K562 (cell line): ENCODE results near the gene DNAH8. TPM values are rescaled to one million over a fixed set of nuclear protein-coding genes. Genes with fewer than 3 reads are reported as not detected.

Source experiments
- ATAC-seq: fragments of 200-7000 bp; cut with Tn5 transposase; 3 replicates; pipeline ENCODE4 v1.9.1; 2020; ENCODE audit warnings: moderate library complexity
- BruUV-seq: library from RNA; stranded (reverse); fragments of 400-500 nt; replicated peaks from 2 replicates; lab custom pipeline; 2021; lab: Mats Ljungman, UMichigan
- CTCF ChIA-PET: fragments of 300-600 bp; formaldehyde crosslinking; extraction: SDS; loops from one replicate; lab custom pipeline; 2021; ENCODE audit warnings: low intra/inter-chr PET ratio; lab: Yijun Ruan, JAX
- POLR2A ChIA-PET: fragments of 300-600, 350-650 bp; sonication (Branson Sonifier 250); formaldehyde crosslinking; extraction: SDS; loops from one replicate; lab custom pipeline; 2021; ENCODE audit warnings: antibody characterized with exemption, inconsistent platforms; lab: Yijun Ruan, JAX
- DNase-seq, 4 experiments: peaks; one replicate each; pipeline versions ENCODE4 v3.0.0 to v3.0.0-alpha.2; 2011 to 2018; ENCODE audit warnings: low spot score in 3 of 4, mixed read lengths in 3 of 4; ENCODE audit errors: extremely low read depth in 1 of 4
- FAIRE-seq: peaks from 2 replicates; lab custom pipeline; 2011; peaks lifted over from hg19 to GRCh38; lab: Jason Lieb, UNC
- H2AFZ ChIP-seq: 2 replicates; pipeline ENCODE4 v1.6.0; 2011; ENCODE audit warnings: low read depth, low read length, control low read depth, inconsistent platforms
- H3K27ac ChIP-seq: fragments of 200-600 bp; 3 replicates; pipeline ENCODE4 v1.8.0; 2011; ENCODE audit warnings: low read depth, mild to moderate bottlenecking, control low read depth, inconsistent platforms, low read length, moderate library complexity, mixed read lengths; ENCODE audit errors: extremely low read depth
- H3K27me3 ChIP-seq, 2 experiments: fragments of 300-600 bp in 1 of 2; 2 replicates in 1 of 2; 3 replicates in 1 of 2; pipeline versions ENCODE4 v1.6.0 to v1.8.0; 2011; ENCODE audit warnings: inconsistent platforms in 2 of 2, low read length in 2 of 2, mild to moderate bottlenecking in 1 of 2, mixed read lengths in 1 of 2, moderate library complexity in 1 of 2; ENCODE audit not compliant: control insufficient read depth in 2 of 2, insufficient read depth in 2 of 2
- H3K36me3 ChIP-seq: fragments of 300-600 bp; 3 replicates; pipeline ENCODE4 v1.8.0; 2011; ENCODE audit warnings: mild to moderate bottlenecking, low read length, inconsistent platforms; ENCODE audit not compliant: control insufficient read depth, insufficient read depth
- H3K4me1 ChIP-seq, 2 experiments: fragments of 200-600 bp in 1 of 2; replicated peaks in 1 of 2; 2 replicates in 1 of 2; 3 replicates in 1 of 2; pipeline versions ENCODE4 v1.5.1 to v1.8.0; 2011; ENCODE audit warnings: inconsistent platforms in 2 of 2, low read length in 2 of 2, mild to moderate bottlenecking in 1 of 2, mixed read lengths in 1 of 2, moderate library complexity in 1 of 2; ENCODE audit not compliant: control insufficient read depth in 2 of 2, insufficient read depth in 2 of 2
- H3K4me2 ChIP-seq: 2 replicates; pipeline ENCODE4 v1.6.1; 2011; ENCODE audit warnings: low read length, control low read depth, inconsistent platforms, mixed read lengths; ENCODE audit not compliant: insufficient read depth
- H3K4me3 ChIP-seq: fragments of 200-600 bp; sonication (generic), shearing (Covaris generic); 2 replicates; pipeline ENCODE4 v1.5.1; 2016; ENCODE audit warnings: control low read depth, inconsistent platforms
- H3K79me2 ChIP-seq: fragments of 200-600 bp; 3 replicates; pipeline ENCODE4 v1.8.0; 2011; ENCODE audit warnings: low read length, inconsistent platforms; ENCODE audit not compliant: control insufficient read depth, insufficient read depth
- H3K9ac ChIP-seq, 2 experiments: 2 replicates each; pipeline versions ENCODE4 v1.6.0 to v1.6.1; 2011; ENCODE audit warnings: low read depth in 2 of 2, low read length in 2 of 2, control low read depth in 1 of 2, inconsistent platforms in 1 of 2, mild to moderate bottlenecking in 1 of 2, mixed read lengths in 1 of 2; ENCODE audit not compliant: insufficient read depth in 1 of 2
- H3K9me1 ChIP-seq: one replicate; pipeline ENCODE4 v1.6.0; 2011; ENCODE audit warnings: inconsistent platforms, mild to moderate bottlenecking, low read length, moderate library complexity; ENCODE audit not compliant: control insufficient read depth, insufficient read depth
- H3K9me3 ChIP-seq: replicated peaks from 2 replicates; pipeline ENCODE4 v1.5.1; 2011; ENCODE audit warnings: low read depth, low read length, inconsistent platforms; ENCODE audit not compliant: control insufficient read depth, insufficient read depth
- H4K20me1 ChIP-seq: replicated peaks from 2 replicates; pipeline ENCODE4 v1.6.1; 2011; ENCODE audit warnings: low read length, inconsistent platforms, mixed read lengths; ENCODE audit not compliant: control insufficient read depth, insufficient read depth
- BRF2 ChIP-seq: IDR thresholded peaks from 3 replicates; pipeline ENCODE4 v1.6.1; 2011; ENCODE audit warnings: borderline replicate concordance, mild to moderate bottlenecking; ENCODE audit not compliant: insufficient read length, insufficient read depth
- CREM ChIP-seq: IDR thresholded peaks from 2 replicates; pipeline ENCODE4 v1.6.1; 2014; ENCODE audit warnings: antibody characterized with exemption, low read depth
- DPF2 ChIP-seq: fragments of 450-650 bp; IDR thresholded peaks from 2 replicates; pipeline ENCODE4 v1.6.1; 2016
- ETS2 ChIP-seq: IDR thresholded peaks from 2 replicates; pipeline ENCODE4 v1.6.1; 2016; ENCODE audit warnings: borderline replicate concordance, missing genetic modification characterization, mild to moderate bottlenecking, moderate library complexity, missing compliant biosample characterization; ENCODE audit not compliant: poor library complexity, severe bottlenecking
- GTF2E2 ChIP-seq: fragments of 200-800 bp; sonication (Bioruptor generic); IDR thresholded peaks from 2 replicates; pipeline ENCODE4 v1.6.1; 2016; ENCODE audit warnings: missing genetic modification characterization, missing compliant biosample characterization
- HOXB6 ChIP-seq: fragments of 250-450 bp; sonication (Bioruptor Pico); IDR thresholded peaks from 2 replicates; pipeline ENCODE4 v1.5.1; 2022; ENCODE audit warnings: mild to moderate bottlenecking, borderline replicate concordance
- KDM4B ChIP-seq, 2 experiments: fragments of 450-650 bp in 1 of 2; sonication (generic) in 1 of 2; IDR thresholded peaks; 2 replicates each; pipeline ENCODE4 v1.6.1; 2016 to 2017; ENCODE audit warnings: borderline replicate concordance in 2 of 2, antibody characterized with exemption in 1 of 2, low read depth in 1 of 2, mild to moderate bottlenecking in 1 of 2
- MAFF ChIP-seq: IDR thresholded peaks from 2 replicates; pipeline ENCODE4 v1.6.1; 2012; ENCODE audit warnings: low read length, improper control_type of control experiment
- MAFK ChIP-seq: IDR thresholded peaks from 2 replicates; pipeline ENCODE4 v1.6.1; 2011; ENCODE audit warnings: low read length, improper control_type of control experiment
- MCM3 ChIP-seq: fragments of 450-650 bp; IDR thresholded peaks from 2 replicates; pipeline ENCODE4 v1.6.1; 2016
- TAF9B ChIP-seq: fragments of 450-650 bp; IDR thresholded peaks from 2 replicates; pipeline ENCODE4 v1.6.1; 2018; ENCODE audit warnings: mild to moderate bottlenecking; ENCODE audit not compliant: partially characterized antibody
- TFAM ChIP-seq: fragments of 250-450 bp; sonication (Bioruptor Pico); conservative IDR thresholded peaks from 2 replicates; pipeline ENCODE4 v1.5.0; 2021; ENCODE audit warnings: mild to moderate bottlenecking, moderate library complexity
- TSC22D4 ChIP-seq: fragments of 450-650 bp; IDR thresholded peaks from 2 replicates; pipeline ENCODE4 v1.6.1; 2016; ENCODE audit warnings: missing genetic modification characterization, missing biosample characterization, control low read depth
- ZBTB2 ChIP-seq: fragments of 450-650 bp; IDR thresholded peaks from 2 replicates; pipeline ENCODE4 v1.6.1; 2016; ENCODE audit warnings: antibody characterized with exemption
- ZNF324 ChIP-seq: fragments of 250-450 bp; sonication (Bioruptor Pico); IDR thresholded peaks from 2 replicates; pipeline ENCODE4 v1.4.0; 2020; ENCODE audit warnings: mild to moderate bottlenecking
- ZNF347 ChIP-seq: fragments of 450-650 bp; formaldehyde crosslinking; IDR thresholded peaks from 2 replicates; pipeline ENCODE4 v1.4.0; 2020; ENCODE audit warnings: low read depth, mild to moderate bottlenecking, moderate library complexity
- ZNF77 ChIP-seq: fragments of 250-450 bp; sonication (Bioruptor Pico); IDR thresholded peaks from 2 replicates; pipeline ENCODE4 v1.5.0; 2020
- WGBS: fragments of 100-300 bp; shearing (Covaris generic); methylation state at CpG from one replicate; pipeline ENCODE4 v1.1.6; 2016; ENCODE audit warnings: low coverage, mixed read lengths; ENCODE audit not compliant: insufficient coverage; ENCODE audit errors: missing lambda C conversion rate; 5-methylcytosine and 5-hydroxymethylcytosine counted together
- in situ Hi-C: fragments of 300-500 bp; cut with MboI; formaldehyde crosslinking; loops from 4 replicates; pipeline ENCODE4 v1.15.0; 2018; ENCODE audit warnings: inconsistent platforms, mixed read lengths
- intact Hi-C: fragments of 100-400 bp; cut with micrococcal nuclease; formaldehyde crosslinking; loops from 2 replicates; pipeline ENCODE4 v1.14.2; 2022
- polyA plus RNA-seq, 8 experiments: library from polyadenylated mRNA; depleted of rRNA in 4 of 8; stranded (reverse) in 5 of 8; unstranded in 3 of 8; fragments of >200 nt; fragmentation: Nextera tagmentation in 2 of 8; fragmentation: Illumina TruSeq in 1 of 8; extraction: Ambion mirVana in 2 of 8; extraction: Trizol in 1 of 8; gene quantifications; 2 replicates each; pipeline versions ENCODE4 v1.2.1 to v1.2.3, GENCODE V29; 2011 to 2014; ENCODE audit warnings: inconsistent platforms in 1 of 8, missing spikeins in 1 of 8
- total RNA-seq, 7 experiments: library from RNA; depleted of rRNA in 6 of 7; stranded (reverse); fragments of >200 nt in 6 of 7; fragmentation: Illumina TruSeq in 2 of 7; extraction: Trizol in 2 of 7; gene quantifications; 2 replicates each; pipeline versions ENCODE4 v1.2.1 to v1.2.3, GENCODE V29; 2011 to 2021; ENCODE audit warnings: low replicate concordance in 1 of 7

DNAH8 gene
- total and polyA plus RNA-seq, 9 of the 15 experiments (the other 6 are each of a cell fraction or from before 2014, with no cell fraction given), result 1.2 to 4.2 (median 2.9) TPM

- in situ Hi-C loops (no loop called here), intact Hi-C loops (no loop called here)
- Histone ChIP-seq H3K9me3 (no peaks in the 10 kb centered on the region), H4K20me1 (no peaks in the 10 kb centered on the region), H3K4me1 (no peaks in the 10 kb centered on the region), H3K79me2 (no peaks in the 10 kb centered on the region), H3K27ac (no peak overlapping the region), H3K9me1 (no peaks in the 10 kb centered on the region), H3K4me3 (no peak overlapping the region), H3K4me2 (no peak overlapping the region), H3K9ac (no peak overlapping the region), H3K36me3 (no peaks in the 10 kb centered on the region), H2AFZ (no peak overlapping the region), H3K27me3 (no peaks in the 10 kb centered on the region)
- 52% methylated on average over 1 of the region's 1 CpG for WGBS
- ChIA-PET POLR2A (no interaction called here), CTCF (no interaction called here)
- no peak for DNase-seq
- no TSS peak for BruUV-seq
- no peak for TF ChIP-seq KDM4B (IDR thresholded peaks at IDR 0.05; ENCODE audit: borderline replicate concordance in 2 of 2, low read depth in 1 of 2)
- peak; percentile 48 for TF ChIP-seq MAFF
- TF ChIP-seq TFAM (CRISPR knock-in tag), result no peak
- peak; percentile 18; the same call in 1 of the 2 replicates for TF ChIP-seq MAFK
- ATAC-seq, result no peak
- no peak for FAIRE-seq
Observed at GRCh38 chr6:38833320-38833719, 118.2 kb downstream of the DNAH8 start.

GRCh38 chr6:38836585-38836984, 121.5 kb downstream of the DNAH8 start:
- no peak overlapping the region for H3K27ac ChIP-seq
- ChIA-PET POLR2A (no interaction called here), CTCF (no interaction called here)
- no peaks in the 10 kb centered on the region for H3K27me3 ChIP-seq
- no peaks in the 10 kb centered on the region for H3K9me1 ChIP-seq
- no peaks in the 10 kb centered on the region for H4K20me1 ChIP-seq
- 18% methylated on average over 1 of the region's 1 CpG for WGBS
- no peaks in the 10 kb centered on the region for H3K79me2 ChIP-seq
- H3K36me3 ChIP-seq, result no peaks in the 10 kb centered on the region
- intact Hi-C loops (no loop called here), in situ Hi-C loops (no loop called here)
- H3K9me3 ChIP-seq, result no peaks in the 10 kb centered on the region
- no peak for FAIRE-seq
- no peaks in the 10 kb centered on the region for H3K4me1 ChIP-seq
- H3K9ac ChIP-seq, result no peak overlapping the region
- H3K4me2 ChIP-seq, result no peak overlapping the region
- no peak for DNase-seq
- H3K4me3 ChIP-seq, result no peak overlapping the region
- no peak overlapping the region for H2AFZ ChIP-seq
- no peak for ATAC-seq
- no TSS peak for BruUV-seq
- TF ChIP-seq ZNF324 (CRISPR knock-in tag) (no peak), ZNF347 (no peak), BRF2 (no peak), HOXB6 (CRISPR knock-in tag) (no peak), TAF9B (no peak), ETS2 (tag) (no peak), TSC22D4 (tag) (no peak), ZBTB2 (no peak), CREM (no peak), MCM3 (no peak), DPF2 (no peak), ZNF77 (CRISPR knock-in tag) (no peak), GTF2E2 (tag) (no peak)
